CD14-positive monocyte (primary cell): ENCODE data around the gene STIM1. TPM values are rescaled to one million over a fixed set of nuclear protein-coding genes. Genes with fewer than 3 reads are reported as not detected.

Source experiments
- DNase-seq, 3 donors: peaks; one replicate each; pipeline ENCODE4 v3.0.0-alpha.2; 2011 to 2022
- H2AFZ ChIP-seq: 2 replicates; pipeline ENCODE4 v1.6.0; 2012; ENCODE audit warnings: mild to moderate bottlenecking, low read depth, low read length, inconsistent platforms; ENCODE audit not compliant: insufficient read depth, poor library complexity, severe bottlenecking
- H3K27ac ChIP-seq, 2 donors: 1 replicate in 1 of 2; 2 replicates in 1 of 2; pipeline ENCODE4 v1.5.1; 2012 to 2013; ENCODE audit warnings: low read length in 2 of 2, control low read depth in 1 of 2, inconsistent platforms in 1 of 2, low read depth in 1 of 2, mild to moderate bottlenecking in 1 of 2
- H3K27me3 ChIP-seq, 2 donors: one replicate each; pipeline versions ENCODE4 v1.6.0 to v1.6.1; 2011 to 2013; ENCODE audit warnings: low read length in 2 of 2; ENCODE audit not compliant: control insufficient read depth in 2 of 2, insufficient read depth in 2 of 2
- H3K36me3 ChIP-seq, 2 donors: replicated peaks in 1 of 2; 1 replicate in 1 of 2; 2 replicates in 1 of 2; pipeline versions ENCODE4 v1.5.1 to v1.6.1; 2012 to 2013; ENCODE audit warnings: low read length in 2 of 2, control low read depth in 1 of 2, inconsistent platforms in 1 of 2, mild to moderate bottlenecking in 1 of 2; ENCODE audit not compliant: insufficient read depth in 2 of 2, control insufficient read depth in 1 of 2
- H3K4me1 ChIP-seq, 2 donors: 1 replicate in 1 of 2; 2 replicates in 1 of 2; pipeline versions ENCODE4 v1.5.1 to v1.6.1; 2012 to 2013; ENCODE audit warnings: low read length in 2 of 2, control low read depth in 1 of 2, inconsistent platforms in 1 of 2, mild to moderate bottlenecking in 1 of 2, moderate library complexity in 1 of 2; ENCODE audit not compliant: insufficient read depth in 2 of 2, control insufficient read depth in 1 of 2
- H3K4me2 ChIP-seq: replicated peaks from 2 replicates; pipeline ENCODE3; 2012; ENCODE audit warnings: low read length, moderate library complexity, mild to moderate bottlenecking; ENCODE audit not compliant: poor library complexity, severe bottlenecking; ENCODE audit errors: extremely low read depth
- H3K4me3 ChIP-seq, 3 experiments: fragments of 200-600 bp in 1 of 3; sonication (generic) in 1 of 3; replicated peaks in 1 of 3; 1 replicate in 2 of 3; 2 replicates in 1 of 3; pipeline ENCODE4 v1.5.1; 2011 to 2013; ENCODE audit warnings: low read length in 3 of 3, mild to moderate bottlenecking in 3 of 3, control low read depth in 2 of 3, low read depth in 2 of 3, inconsistent platforms in 1 of 3, moderate library complexity in 1 of 3
- H3K79me2 ChIP-seq: 2 replicates; pipeline ENCODE4 v1.6.0; 2012; ENCODE audit warnings: mild to moderate bottlenecking, control low read depth, inconsistent platforms, low read length, moderate library complexity; ENCODE audit not compliant: insufficient read depth
- H3K9ac ChIP-seq: 2 replicates; pipeline ENCODE4 v1.6.0; 2017; ENCODE audit warnings: low read length, mild to moderate bottlenecking; ENCODE audit not compliant: insufficient read depth, poor library complexity, severe bottlenecking
- H3K9me3 ChIP-seq, 2 donors: replicated peaks in 1 of 2; 1 replicate in 1 of 2; 2 replicates in 1 of 2; pipeline versions ENCODE4 v1.5.1 to v1.6.1; 2012 to 2013; ENCODE audit warnings: low read length in 2 of 2, control low read depth in 1 of 2; ENCODE audit not compliant: control insufficient read depth in 1 of 2, insufficient read depth in 1 of 2
- H4K20me1 ChIP-seq: 2 replicates; pipeline ENCODE4 v1.6.0; 2012; ENCODE audit warnings: mild to moderate bottlenecking, low read length, control low read depth, moderate library complexity; ENCODE audit not compliant: insufficient read depth
- H3K27ac Mint-ChIP-seq, 7 donors: one replicate each; pipeline ENCODE4 v1.8.0; 2020; ENCODE audit warnings: mild to moderate bottlenecking in 7 of 7, mixed read lengths in 7 of 7, moderate library complexity in 6 of 7, inconsistent platforms in 2 of 7
- H3K27me3 Mint-ChIP-seq, 3 donors: one replicate each; pipeline ENCODE4 v1.8.0; 2021 to 2022; ENCODE audit warnings: low read depth in 3 of 3, mild to moderate bottlenecking in 3 of 3, mixed read lengths in 3 of 3, moderate library complexity in 3 of 3, inconsistent platforms in 1 of 3
- H3K36me3 Mint-ChIP-seq, 2 donors: one replicate each; pipeline ENCODE4 v1.8.0; 2020; ENCODE audit warnings: mixed read lengths in 2 of 2, inconsistent platforms in 1 of 2, mild to moderate bottlenecking in 1 of 2
- H3K4me1 Mint-ChIP-seq: one replicate; pipeline ENCODE4 v1.8.0; 2020; ENCODE audit warnings: mild to moderate bottlenecking, mixed read lengths
- H3K4me3 Mint-ChIP-seq, 2 donors: one replicate each; pipeline ENCODE4 v1.8.0; 2020; ENCODE audit warnings: mild to moderate bottlenecking in 2 of 2, mixed read lengths in 2 of 2, moderate library complexity in 1 of 2
- H3K9me3 Mint-ChIP-seq, 7 donors: one replicate each; pipeline ENCODE4 v1.8.0; 2020 to 2022; ENCODE audit warnings: mixed read lengths in 7 of 7, mild to moderate bottlenecking in 6 of 7, moderate library complexity in 6 of 7, inconsistent platforms in 2 of 7
- CTCF ChIP-seq: fragments of 200-600 bp; IDR thresholded peaks from one replicate; pipeline ENCODE4 v1.8.0; 2022; ENCODE audit warnings: antibody characterized with exemption, mild to moderate bottlenecking
- WGBS: methylation state at CpG from one replicate; pipeline ENCODE4 v1.1.5; 2013; ENCODE audit warnings: missing lambda C conversion rate; ENCODE audit not compliant: insufficient coverage; 5-methylcytosine and 5-hydroxymethylcytosine counted together
- intact Hi-C, 2 donors: fragments of 100-400 bp; cut with micrococcal nuclease; formaldehyde crosslinking; loops; one replicate each; pipeline versions ENCODE4 v1.15.0 to v1.15.1; 2023
- polyA plus RNA-seq, 3 donors: library from polyadenylated mRNA; depleted of rRNA in 1 of 3; unstranded in 2 of 3; stranded (reverse) in 1 of 3; fragments of 300-500 nt in 2 of 3; fragments of >200 nt in 1 of 3; fragmentation: Illumina TruSeq in 2 of 3; gene quantifications; 1 replicate in 2 of 3; 2 replicates in 1 of 3; pipeline ENCODE4 v1.2.3, GENCODE V29; 2012 to 2021

Gene STIM1
- polyA plus RNA-seq, 3 donors = 14.0 to 68.6 (median 21.0) TPM

- Histone ChIP-seq H4K20me1 (peaks cover 34% of the 10 kb centered on the region), H3K36me3 (no peaks in the 10 kb centered on the region), H3K79me2 (peaks cover 36% of the 10 kb centered on the region), H3K27me3 (no peaks in the 10 kb centered on the region), H3K4me3 (peak overlapping the region; percentile 65 to 94 (median 87)), H3K4me2 (peak overlapping the region; percentile 97), H3K4me1 (peaks cover 42 to 50% of the 10 kb centered on the region in 2 donors), H3K9me3 (no peaks in the 10 kb centered on the region), H3K27ac (peak overlapping the region; percentile 94), H3K9ac (peak overlapping the region; percentile 84), H2AFZ (peak overlapping the region; percentile 88)
- TF ChIP-seq CTCF = no peak
- H3K4me3 Mint-ChIP-seq = peak overlapping the region; percentile 89 to 94
- WGBS = 13% methylated on average over 7 of the region's 11 CpGs
- H3K27ac Mint-ChIP-seq = peak overlapping the region; percentile 95 to 99 (median 98)
- intact Hi-C loops = loop anchor here in 1 of 2 donors (2.0 kb wide), 1 partner anchor 15 kb away; no protein-coding TSS in a partner anchor
- peaks cover 46% of the 10 kb centered on the region for H3K4me1 Mint-ChIP-seq
- peaks cover 0 to 2% (median 0%) of the 10 kb centered on the region in 3 donors for H3K27me3 Mint-ChIP-seq
- peak; percentile 72 to 78 (median 76) for DNase-seq
- H3K9me3 Mint-ChIP-seq = no peaks in the 10 kb centered on the region
- H3K36me3 Mint-ChIP-seq = peaks cover 5 to 6% of the 10 kb centered on the region in 2 donors
Measured at GRCh38 chr11:3853899-3854659, 1.4 kb upstream of the STIM1 start.

- WGBS = 9% methylated on average over 7 of the region's 7 CpGs
- H3K9me3 ChIP-seq = no peaks in the 10 kb centered on the region
- H3K27ac Mint-ChIP-seq = peak overlapping the region; percentile 95 to 99 (median 98)
- H3K79me2 ChIP-seq = peaks cover 41% of the 10 kb centered on the region
- peaks cover 48 to 56% of the 10 kb centered on the region in 2 donors for H3K4me1 ChIP-seq
- DNase-seq = no peak
- peak overlapping the region; percentile 65 to 94 (median 87) for H3K4me3 ChIP-seq
- peaks cover 39% of the 10 kb centered on the region for H4K20me1 ChIP-seq
- H3K9me3 Mint-ChIP-seq = no peaks in the 10 kb centered on the region
- no peak for TF ChIP-seq CTCF
- peak overlapping the region; percentile 89 to 94 for H3K4me3 Mint-ChIP-seq
- H3K9ac ChIP-seq = peak overlapping the region; percentile 84
- H3K27me3 ChIP-seq = no peaks in the 10 kb centered on the region
- H3K4me2 ChIP-seq = peak overlapping the region; percentile 97
- H2AFZ ChIP-seq = peak overlapping the region; percentile 88
- H3K36me3 ChIP-seq = no peaks in the 10 kb centered on the region
- peaks cover 51% of the 10 kb centered on the region for H3K4me1 Mint-ChIP-seq
- peaks cover 5 to 6% of the 10 kb centered on the region in 2 donors for H3K36me3 Mint-ChIP-seq
- H3K27me3 Mint-ChIP-seq = peaks cover 0 to 2% (median 0%) of the 10 kb centered on the region in 3 donors
- intact Hi-C loops = loop anchor here in 1 of 2 donors (2.0 kb wide), 1 partner anchor 16 kb away; no protein-coding TSS in a partner anchor
- H3K27ac ChIP-seq = peak overlapping the region; percentile 94
Measured at GRCh38 chr11:3854660-3854976, 846 bp upstream of the STIM1 start.
